HepG2 (cell line): ENCODE data around the gene AFAP1. TPM values are rescaled to one million over a fixed set of nuclear protein-coding genes. Genes with fewer than 3 reads are reported as not detected.

Experiments
- ATAC-seq: fragments of 200-7000 bp; cut with Tn5 transposase; 3 replicates; pipeline ENCODE4 v1.9.1; 2020; ENCODE audit warnings: mild to moderate bottlenecking, moderate library complexity
- BruUV-seq: library from RNA; stranded (reverse); fragments of 400-500 nt; replicated peaks from 2 replicates; lab custom pipeline; 2021; lab: Mats Ljungman, UMichigan
- CTCF ChIA-PET: fragments of 300-600 bp; formaldehyde crosslinking; extraction: SDS; loops from one replicate; lab custom pipeline; 2021; ENCODE audit warnings: low total read pairs, inconsistent platforms, low intra/inter-chr PET ratio; lab: Yijun Ruan, JAX
- POLR2A ChIA-PET: fragments of 350-600 bp; sonication (Branson Sonifier 250); formaldehyde crosslinking; loops from one replicate; lab custom pipeline; 2020; ENCODE audit warnings: antibody characterized with exemption, inconsistent platforms; lab: Yijun Ruan, JAX
- DNase-seq: peaks from one replicate; pipeline ENCODE4 v3.0.0-alpha.2; 2015; ENCODE audit warnings: low spot score
- FAIRE-seq: peaks from 3 replicates; lab custom pipeline; 2011; peaks lifted over from hg19 to GRCh38; lab: Jason Lieb, UNC
- H2AFZ ChIP-seq: one replicate; pipeline ENCODE4 v1.6.1; 2011; ENCODE audit warnings: low read length, inconsistent platforms
- H3K27ac ChIP-seq: fragments of 300-600 bp; 3 replicates; pipeline ENCODE4 v1.8.0; 2011; ENCODE audit warnings: mixed run types, mild to moderate bottlenecking, mixed read lengths, low read length, inconsistent platforms; ENCODE audit not compliant: insufficient read depth; ENCODE audit errors: extremely low read length
- H3K27me3 ChIP-seq, 2 experiments: fragments of 200-600 bp in 1 of 2; 2 replicates in 1 of 2; 3 replicates in 1 of 2; pipeline versions ENCODE4 v1.6.0 to v1.8.0; 2011; ENCODE audit warnings: low read length in 2 of 2, mild to moderate bottlenecking in 2 of 2, moderate library complexity in 2 of 2, inconsistent platforms in 1 of 2; ENCODE audit not compliant: insufficient read depth in 2 of 2, control insufficient read depth in 1 of 2
- H3K36me3 ChIP-seq, 2 experiments: fragments of 200-600 bp in 1 of 2; replicated peaks in 1 of 2; 2 replicates in 1 of 2; 3 replicates in 1 of 2; pipeline versions ENCODE4 v1.5.1 to v1.8.0; 2011; ENCODE audit warnings: low read length in 2 of 2, inconsistent platforms in 1 of 2; ENCODE audit not compliant: insufficient read depth in 2 of 2, control insufficient read depth in 1 of 2
- H3K4me1 ChIP-seq: 2 replicates; pipeline ENCODE4 v1.5.1; 2012; ENCODE audit warnings: low read length, inconsistent platforms; ENCODE audit not compliant: insufficient read depth
- H3K4me2 ChIP-seq: 2 replicates; pipeline ENCODE4 v1.6.0; 2011; ENCODE audit warnings: low read depth, low read length, inconsistent platforms
- H3K4me3 ChIP-seq, 3 experiments: fragments of 200-600 bp in 1 of 3; sonication (generic), shearing (Covaris generic) in 1 of 3; replicated peaks in 1 of 3; 2 replicates each; pipeline ENCODE4 v1.5.1; 2011 to 2016; ENCODE audit warnings: low read length in 3 of 3, inconsistent platforms in 2 of 3, low read depth in 2 of 3, mild to moderate bottlenecking in 2 of 3, control low read depth in 1 of 3, mixed read lengths in 1 of 3; ENCODE audit not compliant: insufficient read depth in 1 of 3
- H3K79me2 ChIP-seq: one replicate; pipeline ENCODE4 v1.6.1; 2011; ENCODE audit warnings: low read length, inconsistent platforms; ENCODE audit not compliant: insufficient read depth
- H3K9ac ChIP-seq: 2 replicates; pipeline ENCODE4 v1.6.0; 2011; ENCODE audit warnings: mild to moderate bottlenecking, low read depth, low read length, inconsistent platforms; ENCODE audit not compliant: insufficient read depth
- H3K9me3 ChIP-seq: 2 replicates; pipeline ENCODE4 v1.5.1; 2012; ENCODE audit warnings: mild to moderate bottlenecking, low read length
- H4K20me1 ChIP-seq: 2 replicates; pipeline ENCODE4 v1.6.0; 2011; ENCODE audit warnings: inconsistent platforms, mild to moderate bottlenecking, low read length, moderate library complexity; ENCODE audit not compliant: insufficient read depth
- CENPT ChIP-seq: sonication (generic); formaldehyde crosslinking; IDR thresholded peaks from 2 replicates; pipeline ENCODE4 v1.8.0; 2022; ENCODE audit warnings: low read depth, mild to moderate bottlenecking, moderate library complexity, missing genetic modification reagents
- CENPX ChIP-seq: sonication (generic); formaldehyde crosslinking; IDR thresholded peaks from 2 replicates; pipeline ENCODE4 v1.9.0; 2021; ENCODE audit warnings: mild to moderate bottlenecking, missing genetic modification reagents, moderate library complexity
- ERF ChIP-seq: IDR thresholded peaks from 2 replicates; pipeline ENCODE4 v1.6.1; 2018; ENCODE audit warnings: missing biosample characterization, missing genetic modification reagents
- HMG20A ChIP-seq: IDR thresholded peaks from 2 replicates; pipeline ENCODE4 v1.6.1; 2016; ENCODE audit warnings: borderline replicate concordance
- HNRNPH1 ChIP-seq: fragments of 200-400 bp; formaldehyde crosslinking; optimal IDR thresholded peaks from 2 replicates; pipeline ENCODE3; 2017; ENCODE audit warnings: mild to moderate bottlenecking, low read depth, low read length
- HOXA7 ChIP-seq: sonication (generic); formaldehyde crosslinking; IDR thresholded peaks from 2 replicates; pipeline ENCODE4 v1.8.1; 2022; ENCODE audit warnings: mild to moderate bottlenecking, missing genetic modification reagents, moderate library complexity
- MAFK ChIP-seq, 2 experiments: IDR thresholded peaks in 1 of 2; conservative IDR thresholded peaks in 1 of 2; 2 replicates each; pipeline ENCODE4 v1.6.1; 2011; ENCODE audit warnings: improper control_type of control experiment in 2 of 2, low read length in 2 of 2
- SMC3 ChIP-seq: IDR thresholded peaks from 2 replicates; pipeline ENCODE4 v1.6.1; 2011; ENCODE audit warnings: low read length, improper control_type of control experiment
- TBL1XR1 ChIP-seq: fragments of 150-350 bp; IDR thresholded peaks from 2 replicates; pipeline ENCODE4 v1.6.1; 2014; ENCODE audit warnings: borderline replicate concordance, low read length; ENCODE audit not compliant: partially characterized antibody
- TP53 ChIP-seq: sonication (generic); formaldehyde crosslinking; conservative IDR thresholded peaks from 2 replicates; pipeline ENCODE4 v1.4.0; 2020; ENCODE audit warnings: missing genetic modification reagents
- WIZ ChIP-seq: sonication (generic); formaldehyde crosslinking; IDR thresholded peaks from 2 replicates; pipeline ENCODE4 v1.5.1; 2020; ENCODE audit warnings: mild to moderate bottlenecking, missing genetic modification reagents
- ZNF556 ChIP-seq: sonication (generic); formaldehyde crosslinking; IDR thresholded peaks from 2 replicates; pipeline ENCODE4 v1.4.0; 2020; ENCODE audit warnings: mild to moderate bottlenecking, missing genetic modification reagents, borderline replicate concordance
- ZNF616 ChIP-seq: sonication (generic); formaldehyde crosslinking; IDR thresholded peaks from 2 replicates; pipeline ENCODE4 v1.5.0; 2020; ENCODE audit warnings: low read depth, mild to moderate bottlenecking, missing genetic modification reagents
- ZSCAN22 ChIP-seq: sonication (generic); formaldehyde crosslinking; IDR thresholded peaks from 2 replicates; pipeline ENCODE4 v1.4.0; 2020; ENCODE audit warnings: mild to moderate bottlenecking, missing genetic modification reagents
- WGBS: methylation state at CpG from one replicate; pipeline ENCODE4 v1.1.6; 2017; ENCODE audit warnings: low lambda C conversion rate; 5-methylcytosine and 5-hydroxymethylcytosine counted together
- in situ Hi-C: cut with HindIII; loops from 2 replicates; pipeline ENCODE4 v1.10.0; 2017; ENCODE audit warnings: low pct_unique_long_range_greater_than_20kb; ENCODE audit not compliant: extremely low pct_ligation_motif_present
- intact Hi-C: fragments of 100-400 bp; cut with micrococcal nuclease; formaldehyde crosslinking; loops from one replicate; pipeline ENCODE4 v1.10.0; 2022; ENCODE audit not compliant: unreplicated experiment
- polyA plus RNA-seq, 8 experiments: library from polyadenylated mRNA; depleted of rRNA in 3 of 8; stranded (reverse) in 7 of 8; unstranded in 1 of 8; fragments of >200 nt; fragmentation: Illumina TruSeq in 4 of 8; extraction: Trizol in 4 of 8; gene quantifications; 2 replicates each; pipeline versions ENCODE4 v1.2.1 to v1.2.3, GENCODE V29; 2011 to 2016; ENCODE audit warnings: low read depth in 4 of 8, missing spikeins in 1 of 8, mixed read lengths in 1 of 8; ENCODE audit not compliant: insufficient read depth in 1 of 8
- total RNA-seq, 5 experiments: library from RNA; depleted of rRNA; stranded (reverse); fragments of >200 nt; fragmentation: Illumina TruSeq; extraction: Trizol; gene quantifications; 2 replicates each; pipeline ENCODE4 v1.2.3, GENCODE V29; 2016; ENCODE audit warnings: low read depth in 1 of 5
- TF ChIP-seq, protein P1 (sequence below): sonication (generic); formaldehyde crosslinking; IDR thresholded peaks from 2 replicates; pipeline ENCODE4 v1.9.0; 2021; ENCODE audit warnings: missing genetic modification reagents, mild to moderate bottlenecking, borderline replicate concordance
- TF ChIP-seq, protein P2 (sequence below): sonication (generic); formaldehyde crosslinking; IDR thresholded peaks from 2 replicates; pipeline ENCODE4 v1.9.0; 2022; ENCODE audit warnings: missing genetic modification reagents, mild to moderate bottlenecking, borderline replicate concordance

Gene AFAP1
- total and polyA plus RNA-seq, 2 of the 13 experiments (the other 11 are each of a cell fraction or from before 2014, with no cell fraction given): 2.5 TPM

- H3K4me2 ChIP-seq: no peak overlapping the region
- H3K27me3 ChIP-seq: no peaks in the 10 kb centered on the region
- no peak overlapping the region for H3K4me3 ChIP-seq
- DNase-seq (no peak), FAIRE-seq (no peak), ATAC-seq (no peak)
- intact Hi-C loops: no loop called here
- TF ChIP-seq, protein P1, sequence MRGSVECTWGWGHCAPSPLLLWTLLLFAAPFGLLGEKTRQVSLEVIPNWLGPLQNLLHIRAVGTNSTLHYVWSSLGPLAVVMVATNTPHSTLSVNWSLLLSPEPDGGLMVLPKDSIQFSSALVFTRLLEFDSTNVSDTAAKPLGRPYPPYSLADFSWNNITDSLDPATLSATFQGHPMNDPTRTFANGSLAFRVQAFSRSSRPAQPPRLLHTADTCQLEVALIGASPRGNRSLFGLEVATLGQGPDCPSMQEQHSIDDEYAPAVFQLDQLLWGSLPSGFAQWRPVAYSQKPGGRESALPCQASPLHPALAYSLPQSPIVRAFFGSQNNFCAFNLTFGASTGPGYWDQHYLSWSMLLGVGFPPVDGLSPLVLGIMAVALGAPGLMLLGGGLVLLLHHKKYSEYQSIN (CRISPR knock-in tag): no peak
- no peak for TF ChIP-seq ERF (CRISPR knock-in tag)
- peak in 1 of 2 experiments; percentile 13; a peak in 1 of 4 replicates for TF ChIP-seq MAFK (conservative IDR thresholded peaks at IDR 0.05 in 1 of 2, IDR thresholded peaks at IDR 0.05 in 1 of 2; ENCODE audit: low read length in 2 of 2)
- no peak for TF ChIP-seq CENPT (CRISPR knock-in tag)
- no peak for TF ChIP-seq TBL1XR1
- no peak for TF ChIP-seq HOXA7 (CRISPR knock-in tag)
- H3K36me3 ChIP-seq: no peaks in the 10 kb centered on the region
- 96% methylated on average over 13 of the region's 13 CpGs for WGBS
- no peaks in the 10 kb centered on the region for H3K9me3 ChIP-seq
- no peak overlapping the region for H2AFZ ChIP-seq
- H3K4me1 ChIP-seq: peaks cover 6% of the 10 kb centered on the region; the same call in 1 of the 2 replicates
- no peak overlapping the region for H3K9ac ChIP-seq
- no peak overlapping the region for H3K27ac ChIP-seq
- peaks cover 3% of the 10 kb centered on the region for H3K79me2 ChIP-seq
- ChIA-PET POLR2A (no interaction called here), CTCF (no interaction called here)
- H4K20me1 ChIP-seq: no peaks in the 10 kb centered on the region
- BruUV-seq: no TSS peak
- in situ Hi-C loops: no loop called here
Measured at GRCh38 chr4:7901311-7901885, 38.3 kb downstream of the AFAP1 start.

DNA sequence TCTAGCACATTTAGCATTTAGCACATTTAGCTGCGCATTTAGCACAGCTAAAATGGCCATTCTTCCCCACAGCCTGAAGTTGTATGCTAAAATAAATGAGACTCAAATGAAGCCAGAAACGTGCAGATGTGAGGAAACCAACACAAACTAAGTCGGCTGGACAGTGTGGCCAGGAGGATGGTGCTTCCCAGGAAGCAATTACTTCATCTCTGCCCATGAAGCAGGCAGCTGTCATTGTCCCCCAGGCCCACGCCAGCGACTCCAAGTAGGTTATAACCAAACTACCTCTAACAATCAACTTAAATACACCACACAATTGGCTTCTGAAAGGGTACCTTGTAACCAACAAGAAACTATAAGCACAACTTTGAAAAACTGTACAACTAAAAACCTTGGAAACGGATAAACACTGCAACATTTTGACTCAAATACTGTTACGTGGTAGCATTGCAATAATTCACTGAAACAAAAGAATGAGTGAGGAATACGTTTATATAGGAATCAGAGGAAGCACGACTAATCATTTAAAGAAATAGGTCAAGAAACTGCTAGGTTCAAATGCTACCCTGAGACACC is 39.2 kb downstream of the AFAP1 start:
- ATAC-seq: no peak
- Histone ChIP-seq H3K27ac (no peak overlapping the region), H3K79me2 (peaks cover 1% of the 10 kb centered on the region), H3K9me3 (no peaks in the 10 kb centered on the region), H3K9ac (no peak overlapping the region), H3K4me3 (no peak overlapping the region), H3K4me1 (no peaks in the 10 kb centered on the region), H4K20me1 (no peaks in the 10 kb centered on the region), H3K36me3 (no peaks in the 10 kb centered on the region), H3K4me2 (no peak overlapping the region), H2AFZ (no peak overlapping the region), H3K27me3 (no peaks in the 10 kb centered on the region)
- ChIA-PET POLR2A (no interaction called here), CTCF (no interaction called here)
- no peak for DNase-seq
- intact Hi-C loops (no loop called here), in situ Hi-C loops (no loop called here)
- no TSS peak for BruUV-seq
- FAIRE-seq: no peak
- WGBS: 79% methylated on average over 8 of the region's 9 CpGs
- TF ChIP-seq ZSCAN22 (CRISPR knock-in tag) (no peak), HMG20A (CRISPR knock-in tag) (no peak), HNRNPH1 (no peak), WIZ (CRISPR knock-in tag) (no peak), ZNF616 (CRISPR knock-in tag) (no peak), TP53 (CRISPR knock-in tag) (no peak), SMC3 (no peak), ZNF556 (no peak), CENPX (CRISPR knock-in tag) (no peak)
- TF ChIP-seq, protein P2, sequence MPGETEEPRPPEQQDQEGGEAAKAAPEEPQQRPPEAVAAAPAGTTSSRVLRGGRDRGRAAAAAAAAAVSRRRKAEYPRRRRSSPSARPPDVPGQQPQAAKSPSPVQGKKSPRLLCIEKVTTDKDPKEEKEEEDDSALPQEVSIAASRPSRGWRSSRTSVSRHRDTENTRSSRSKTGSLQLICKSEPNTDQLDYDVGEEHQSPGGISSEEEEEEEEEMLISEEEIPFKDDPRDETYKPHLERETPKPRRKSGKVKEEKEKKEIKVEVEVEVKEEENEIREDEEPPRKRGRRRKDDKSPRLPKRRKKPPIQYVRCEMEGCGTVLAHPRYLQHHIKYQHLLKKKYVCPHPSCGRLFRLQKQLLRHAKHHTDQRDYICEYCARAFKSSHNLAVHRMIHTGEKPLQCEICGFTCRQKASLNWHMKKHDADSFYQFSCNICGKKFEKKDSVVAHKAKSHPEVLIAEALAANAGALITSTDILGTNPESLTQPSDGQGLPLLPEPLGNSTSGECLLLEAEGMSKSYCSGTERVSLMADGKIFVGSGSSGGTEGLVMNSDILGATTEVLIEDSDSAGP (CRISPR knock-in tag): no peak
